ENCODE data around the gene KL. TPM values are rescaled to one million over a fixed set of nuclear protein-coding genes. Genes with fewer than 3 reads are reported as not detected.

KL gene
- total RNA-seq, 3 donors from 2014 or later (not counting 1 experiment from before 2014, with no cell fraction given): not detected

- Histone ChIP-seq H3K27ac (ENCODE audit: low read length) (no peak overlapping the region), H3K4me1 (ENCODE audit: control insufficient read depth, insufficient read depth, low read length) (peaks cover 8% of the 10 kb centered on the region), H3K27me3 (ENCODE audit: control insufficient read depth, insufficient read depth, low read length) (no peaks in the 10 kb centered on the region), H3K4me3 (ENCODE audit: low read length) (no peak overlapping the region), H3K36me3 (ENCODE audit: control insufficient read depth, insufficient read depth, low read length) (no peaks in the 10 kb centered on the region), H3K9me3 (ENCODE audit: control insufficient read depth, insufficient read depth, low read length) (no peaks in the 10 kb centered on the region)
- DNase-seq: no peak
- no peak for ATAC-seq
- Mint-ChIP-seq H3K4me3 (no peak overlapping the region), H3K4me1 (no peaks in the 10 kb centered on the region), H3K9me3 (peaks cover 0 to 2% of the 10 kb centered on the region in 2 donors), H3K36me3 (no peaks in the 10 kb centered on the region), H3K27me3 (ENCODE audit: low read depth in 2 of 2) (peaks cover 0 to 3% of the 10 kb centered on the region in 2 donors), H3K27ac (no peak overlapping the region)
- TF ChIP-seq CTCF (IDR thresholded peaks at IDR 0.05): no peak
- WGBS (ENCODE audit: insufficient coverage): 66% methylated on average over 14 of the region's 14 CpGs
- intact Hi-C loops (cut with micrococcal nuclease): no loop called here
Observed at GRCh38 chr13:33110713-33111413, 94.6 kb downstream of the KL start.

GRCh38 chr13:33111414-33112110 is 95.3 kb downstream of the KL start:
- peaks cover 0 to 2% of the 10 kb centered on the region in 2 donors for H3K9me3 Mint-ChIP-seq
- no peak overlapping the region for H3K4me3 Mint-ChIP-seq
- no peak overlapping the region for H3K27ac Mint-ChIP-seq
- ATAC-seq: no peak
- H3K27me3 ChIP-seq (ENCODE audit: control insufficient read depth, insufficient read depth, low read length): no peaks in the 10 kb centered on the region
- H3K4me1 Mint-ChIP-seq: no peaks in the 10 kb centered on the region
- H3K36me3 ChIP-seq (ENCODE audit: control insufficient read depth, insufficient read depth, low read length): no peaks in the 10 kb centered on the region
- no peak for DNase-seq
- H3K4me1 ChIP-seq (ENCODE audit: control insufficient read depth, insufficient read depth, low read length): peaks cover 8% of the 10 kb centered on the region
- intact Hi-C loops (cut with micrococcal nuclease): no loop called here
- no peak overlapping the region for H3K27ac ChIP-seq (ENCODE audit: low read length)
- H3K4me3 ChIP-seq (ENCODE audit: low read length): no peak overlapping the region
- TF ChIP-seq CTCF (IDR thresholded peaks at IDR 0.05): no peak
- H3K36me3 Mint-ChIP-seq: no peaks in the 10 kb centered on the region
- H3K9me3 ChIP-seq (ENCODE audit: control insufficient read depth, insufficient read depth, low read length): no peaks in the 10 kb centered on the region
- H3K27me3 Mint-ChIP-seq (ENCODE audit: low read depth in 2 of 2): no peaks in the 10 kb centered on the region
- WGBS (ENCODE audit: insufficient coverage): 90% methylated on average over 9 of the region's 9 CpGs

GRCh38 chr13:33112766-33113165 is 96.5 kb downstream of the KL start:
- H3K27me3 Mint-ChIP-seq (ENCODE audit: low read depth in 2 of 2): no peaks in the 10 kb centered on the region
- ATAC-seq (no peak), DNase-seq (no peak)
- H3K4me1 Mint-ChIP-seq: no peaks in the 10 kb centered on the region
- H3K36me3 Mint-ChIP-seq: no peaks in the 10 kb centered on the region
- WGBS (ENCODE audit: insufficient coverage): 93% methylated on average over 12 of the region's 12 CpGs
- H3K27me3 ChIP-seq (ENCODE audit: control insufficient read depth, insufficient read depth, low read length): no peaks in the 10 kb centered on the region
- no peak overlapping the region for H3K27ac Mint-ChIP-seq
- intact Hi-C loops (cut with micrococcal nuclease): no loop called here
- H3K36me3 ChIP-seq (ENCODE audit: control insufficient read depth, insufficient read depth, low read length): no peaks in the 10 kb centered on the region
- H3K4me3 Mint-ChIP-seq: no peak overlapping the region
- H3K4me1 ChIP-seq (ENCODE audit: control insufficient read depth, insufficient read depth, low read length): peaks cover 8% of the 10 kb centered on the region
- H3K4me3 ChIP-seq (ENCODE audit: low read length): no peak overlapping the region
- H3K27ac ChIP-seq (ENCODE audit: low read length): no peak overlapping the region
- H3K9me3 Mint-ChIP-seq: peaks cover 0 to 2% of the 10 kb centered on the region in 2 donors
- no peaks in the 10 kb centered on the region for H3K9me3 ChIP-seq (ENCODE audit: control insufficient read depth, insufficient read depth, low read length)
- TF ChIP-seq CTCF (IDR thresholded peaks at IDR 0.05): no peak
